Measurements from ENCODE around the gene GTF3C6.
"Not testable (repeated sequence)": the region's sequence is repeated elsewhere in the genome, so short reads cannot be mapped to it uniquely, and the experiment has no call there.

Gene GTF3C6

GRCh38 chr6:110951986-110952794 lies 6.3 kb upstream of the GTF3C6 start:
- in situ Hi-C loops (cut with MboI; ENCODE audit: low pct_unique_long_range_greater_than_20kb, low sequenced_read_pairs, unreplicated experiment): loop anchor here (10.0 kb wide), 2 partner anchors 267 to 417 kb away; no protein-coding TSS in a partner anchor
- no peak for TF ChIP-seq CTCF (IDR thresholded peaks at IDR 0.05; ENCODE audit: extremely low read depth, insufficient read depth, missing control alignments)
- no peak for DNase-seq (ENCODE audit: low spot score)

- DNase-seq (ENCODE audit: low spot score): no peak
- in situ Hi-C loops (cut with MboI; ENCODE audit: low pct_unique_long_range_greater_than_20kb, low sequenced_read_pairs, unreplicated experiment): loop anchor here (10.0 kb wide), 2 partner anchors 269 to 419 kb away; no protein-coding TSS in a partner anchor
- TF ChIP-seq CTCF (IDR thresholded peaks at IDR 0.05; ENCODE audit: extremely low read depth, insufficient read depth, missing control alignments): no peak
These were observed 4.7 kb upstream of the GTF3C6 start for GRCh38 chr6:110953633-110954303.

GRCh38 chr6:110960014-110960390 lies 1.5 kb downstream of the GTF3C6 start:
- no peak for TF ChIP-seq CTCF (IDR thresholded peaks at IDR 0.05; ENCODE audit: extremely low read depth, insufficient read depth, missing control alignments)
- in situ Hi-C loops (cut with MboI; ENCODE audit: low pct_unique_long_range_greater_than_20kb, low sequenced_read_pairs, unreplicated experiment): no loop called here
- DNase-seq (ENCODE audit: low spot score): no peak

GRCh38 chr6:110962636-110963035 lies 4.1 kb downstream of the GTF3C6 start:
- in situ Hi-C loops (cut with MboI; ENCODE audit: low pct_unique_long_range_greater_than_20kb, low sequenced_read_pairs, unreplicated experiment); DNase-seq (ENCODE audit: low spot score): not testable (repeated sequence)

GRCh38 chr6:110965629-110966229 lies 7.2 kb downstream of the GTF3C6 start:
- no peak for DNase-seq (ENCODE audit: low spot score)
- in situ Hi-C loops (cut with MboI; ENCODE audit: low pct_unique_long_range_greater_than_20kb, low sequenced_read_pairs, unreplicated experiment): no loop called here
- TF ChIP-seq CTCF (IDR thresholded peaks at IDR 0.05; ENCODE audit: extremely low read depth, insufficient read depth, missing control alignments): no peak

- in situ Hi-C loops (cut with MboI; ENCODE audit: low pct_unique_long_range_greater_than_20kb, low sequenced_read_pairs, unreplicated experiment); DNase-seq (ENCODE audit: low spot score): not testable (repeated sequence)
These were observed 10.2 kb downstream of the GTF3C6 start for GRCh38 chr6:110968661-110969060.

GRCh38 chr6:110971468-110971867 lies 13.0 kb downstream of the GTF3C6 start:
- in situ Hi-C loops (cut with MboI; ENCODE audit: low pct_unique_long_range_greater_than_20kb, low sequenced_read_pairs, unreplicated experiment): no loop called here
- DNase-seq (ENCODE audit: low spot score): no peak
- no peak for TF ChIP-seq CTCF (IDR thresholded peaks at IDR 0.05; ENCODE audit: extremely low read depth, insufficient read depth, missing control alignments)
